Measurements from ENCODE around the gene TADA3.

TADA3 gene

GRCh38 chr3:9754678-9755077 is 37.6 kb downstream of the TADA3 start:
- peak; percentile 29 to 37 for DNase-seq

- DNase-seq: no peak
Measured at GRCh38 chr3:9750556-9751411, 41.5 kb downstream of the TADA3 start.

GRCh38 chr3:9749645-9750555 is 42.4 kb downstream of the TADA3 start, which contains the start of gene OGG1:
Gene OGG1 (plus strand): TSS chr3:9749952. CDS start chr3:9750287, 335 bp downstream.
- DNase-seq: peak; percentile 96 to 97

- DNase-seq: no peak
Measured at GRCh38 chr3:9749296-9749644, 43.0 kb downstream of the TADA3 start.

GRCh38 chr3:9748031-9748430 is 44.2 kb downstream of the TADA3 start:
- no peak for DNase-seq

- DNase-seq: no peak
Measured at GRCh38 chr3:9747267-9747666, 45.0 kb downstream of the TADA3 start.

- DNase-seq: no peak
Measured at GRCh38 chr3:9746330-9746729, 45.9 kb downstream of the TADA3 start.

- no peak for DNase-seq
Measured at GRCh38 chr3:9745521-9745920, 46.8 kb downstream of the TADA3 start.

GRCh38 chr3:9744162-9744561 is 48.1 kb downstream of the TADA3 start:
- DNase-seq: no peak

GRCh38 chr3:9743548-9743947 is 48.7 kb downstream of the TADA3 start:
- DNase-seq: no peak

- DNase-seq: no peak
Measured at GRCh38 chr3:9742560-9742959, 49.7 kb downstream of the TADA3 start.

GRCh38 chr3:9739181-9739580 is 53.1 kb downstream of the TADA3 start:
- no peak for DNase-seq

GRCh38 chr3:9736831-9737230 is 55.4 kb downstream of the TADA3 start:
- no peak for DNase-seq

GRCh38 chr3:9732740-9733115 is 59.5 kb downstream of the TADA3 start:
- DNase-seq: no peak

GRCh38 chr3:9732080-9732739 is 60.1 kb downstream of the TADA3 start:
- DNase-seq: peak; percentile 23 to 58

GRCh38 chr3:9731206-9732079 is 60.8 kb downstream of the TADA3 start, which contains the start of gene BRPF1:
Gene BRPF1 (plus strand): TSS chr3:9731735. CDS start chr3:9734141, 2,406 bp downstream.
- DNase-seq: peak; percentile 97 to 98

- peak in 1 of 2 experiments; percentile 35 for DNase-seq
Measured at GRCh38 chr3:9730657-9731205, 61.5 kb downstream of the TADA3 start.

Data from Kasumi-1 (cell line).